DOHH2 (cell line): ENCODE data around the gene LCOR.

Experiments
- H3F3A ChIP-seq: fragments of 200-600 bp; sonication (generic), shearing (Covaris generic); 2 replicates; pipeline ENCODE4 v1.6.0; 2016; ENCODE audit warnings: antibody characterized with exemption, mild to moderate bottlenecking; ENCODE audit not compliant: control insufficient read depth, insufficient read depth
- H3K27ac ChIP-seq: fragments of 200-600 bp; sonication (generic); 2 replicates; pipeline ENCODE4 v1.5.1; 2014; ENCODE audit warnings: low read depth, mild to moderate bottlenecking, low read length, moderate library complexity
- H3K27me3 ChIP-seq: fragments of 200-600 bp; sonication (generic); 2 replicates; pipeline ENCODE4 v1.6.1; 2014; ENCODE audit warnings: mild to moderate bottlenecking, low read length, mixed read lengths; ENCODE audit not compliant: control insufficient read depth
- H3K36me3 ChIP-seq: fragments of 200-600 bp; sonication (generic); 2 replicates; pipeline ENCODE4 v1.6.1; 2014; ENCODE audit warnings: mild to moderate bottlenecking, low read length, moderate library complexity, mixed read lengths; ENCODE audit not compliant: control insufficient read depth
- H3K4me1 ChIP-seq: fragments of 200-600 bp; sonication (generic); 2 replicates; pipeline ENCODE4 v1.6.1; 2014; ENCODE audit warnings: mild to moderate bottlenecking, low read length, mixed read lengths; ENCODE audit not compliant: control insufficient read depth
- H3K4me2 ChIP-seq: fragments of 200-600 bp; sonication (generic); 2 replicates; pipeline ENCODE4 v1.6.0; 2014; ENCODE audit warnings: mild to moderate bottlenecking, low read length, moderate library complexity
- H3K4me3 ChIP-seq: fragments of 200-600 bp; sonication (generic); 2 replicates; pipeline ENCODE4 v1.5.1; 2014; ENCODE audit warnings: mild to moderate bottlenecking, low read length, mixed read lengths
- H3K79me2 ChIP-seq: fragments of 200-600 bp; sonication (generic); 2 replicates; pipeline ENCODE4 v1.6.1; 2014; ENCODE audit warnings: mild to moderate bottlenecking, low read length, mixed read lengths; ENCODE audit not compliant: control insufficient read depth
- H3K9me2 ChIP-seq: fragments of 200-600 bp; sonication (generic); replicated peaks from 2 replicates; pipeline ENCODE4 v1.6.1; 2014; ENCODE audit warnings: mild to moderate bottlenecking, low read length, mixed read lengths; ENCODE audit not compliant: control insufficient read depth
- H3K9me3 ChIP-seq: fragments of 200-600 bp; sonication (generic); 2 replicates; pipeline ENCODE4 v1.6.1; 2014; ENCODE audit warnings: antibody characterized with exemption, low read length, mixed read lengths; ENCODE audit not compliant: control insufficient read depth, insufficient read depth
- H4K20me1 ChIP-seq: fragments of 200-600 bp; sonication (generic); 2 replicates; pipeline ENCODE4 v1.6.0; 2014; ENCODE audit warnings: low read depth, mild to moderate bottlenecking, antibody characterized with exemption, low read length, moderate library complexity; ENCODE audit not compliant: control insufficient read depth, insufficient read depth
- EZH2phosphoT487 ChIP-seq: fragments of 200-600 bp; sonication (generic); IDR thresholded peaks from 2 replicates; pipeline ENCODE4 v1.6.1; 2017; ENCODE audit warnings: borderline replicate concordance, mild to moderate bottlenecking, antibody characterized with exemption, low read length, moderate library complexity, mixed read lengths
- TF ChIP-seq, protein P1 (sequence below): fragments of 200-600 bp; sonication (generic); IDR thresholded peaks from one replicate; pipeline ENCODE4 v1.5.1; 2014; ENCODE audit warnings: antibody characterized with exemption, mild to moderate bottlenecking, low read depth, low read length; ENCODE audit not compliant: poor library complexity, severe bottlenecking

The LCOR gene

DNA sequence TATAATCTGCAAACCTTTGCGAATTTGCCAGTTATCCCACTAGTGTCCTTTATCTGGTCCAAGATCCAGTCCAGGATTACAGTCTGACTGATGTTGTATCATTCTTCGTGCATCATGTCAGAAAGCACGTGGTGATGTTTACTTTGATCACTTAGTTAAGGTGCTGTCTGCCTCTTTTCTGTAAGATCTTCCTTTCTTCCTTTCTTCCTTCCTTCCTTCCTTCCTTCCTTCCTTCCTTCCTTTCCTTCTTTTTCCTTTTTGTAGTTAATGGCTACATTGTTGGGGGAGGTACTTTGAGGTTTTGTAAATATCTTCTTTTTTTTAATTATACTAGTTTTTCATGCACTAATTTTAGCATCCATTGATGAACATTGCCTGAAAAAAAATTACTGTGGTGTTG lies 80.3 kb downstream of the LCOR start:
- Histone ChIP-seq H3K9me3 (no peaks in the 10 kb centered on the region), H3K36me3 (peaks cover 38% of the 10 kb centered on the region), H3K27ac (no peak overlapping the region), H3K4me1 (peaks cover under 1% of the 10 kb centered on the region), H3F3A (peaks cover 6% of the 10 kb centered on the region; the same call in 1 of the 2 replicates), H3K27me3 (no peaks in the 10 kb centered on the region), H3K79me2 (peaks cover 36% of the 10 kb centered on the region), H4K20me1 (0 out of 2 replicates have a peak, but pooled peaks cover 4% of the 10 kb centered on the region), H3K4me3 (no peak overlapping the region), H3K4me2 (no peak overlapping the region), H3K9me2 (no peaks in the 10 kb centered on the region)
- TF ChIP-seq, protein P1, sequence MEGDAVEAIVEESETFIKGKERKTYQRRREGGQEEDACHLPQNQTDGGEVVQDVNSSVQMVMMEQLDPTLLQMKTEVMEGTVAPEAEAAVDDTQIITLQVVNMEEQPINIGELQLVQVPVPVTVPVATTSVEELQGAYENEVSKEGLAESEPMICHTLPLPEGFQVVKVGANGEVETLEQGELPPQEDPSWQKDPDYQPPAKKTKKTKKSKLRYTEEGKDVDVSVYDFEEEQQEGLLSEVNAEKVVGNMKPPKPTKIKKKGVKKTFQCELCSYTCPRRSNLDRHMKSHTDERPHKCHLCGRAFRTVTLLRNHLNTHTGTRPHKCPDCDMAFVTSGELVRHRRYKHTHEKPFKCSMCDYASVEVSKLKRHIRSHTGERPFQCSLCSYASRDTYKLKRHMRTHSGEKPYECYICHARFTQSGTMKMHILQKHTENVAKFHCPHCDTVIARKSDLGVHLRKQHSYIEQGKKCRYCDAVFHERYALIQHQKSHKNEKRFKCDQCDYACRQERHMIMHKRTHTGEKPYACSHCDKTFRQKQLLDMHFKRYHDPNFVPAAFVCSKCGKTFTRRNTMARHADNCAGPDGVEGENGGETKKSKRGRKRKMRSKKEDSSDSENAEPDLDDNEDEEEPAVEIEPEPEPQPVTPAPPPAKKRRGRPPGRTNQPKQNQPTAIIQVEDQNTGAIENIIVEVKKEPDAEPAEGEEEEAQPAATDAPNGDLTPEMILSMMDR, result no peak
- TF ChIP-seq EZH2phosphoT487, result no peak

DNA sequence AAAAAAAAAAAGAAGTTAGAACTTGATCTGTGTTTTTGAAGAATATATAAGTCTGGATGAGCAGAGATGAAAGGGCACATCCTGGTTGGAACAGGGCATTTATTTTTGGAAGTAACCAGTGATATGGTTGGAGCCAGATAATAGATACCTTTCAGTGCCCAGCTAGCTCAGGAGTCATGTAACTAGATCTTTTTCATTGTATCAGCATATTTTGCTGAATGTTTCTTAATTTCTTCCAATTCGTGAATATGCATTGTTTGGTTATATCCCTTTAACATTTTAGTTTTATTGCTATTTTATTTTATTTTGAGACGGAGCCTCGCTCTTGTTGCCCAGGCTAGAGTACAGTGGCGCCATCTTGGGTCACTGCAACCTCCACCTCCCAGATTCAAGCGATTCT lies 81.8 kb downstream of the LCOR start:
- no peak overlapping the region for H3K27ac ChIP-seq
- H3K27me3 ChIP-seq, result no peaks in the 10 kb centered on the region
- 0 out of 2 replicates have a peak, but pooled peaks cover 4% of the 10 kb centered on the region for H4K20me1 ChIP-seq
- TF ChIP-seq EZH2phosphoT487, result no peak
- TF ChIP-seq, protein P1, result no peak
- H3K4me1 ChIP-seq, result peaks cover 12% of the 10 kb centered on the region
- no peak overlapping the region for H3K4me2 ChIP-seq
- no peaks in the 10 kb centered on the region for H3K9me2 ChIP-seq
- H3K36me3 ChIP-seq, result peaks cover 31% of the 10 kb centered on the region
- no peak overlapping the region for H3K4me3 ChIP-seq
- peaks cover 4% of the 10 kb centered on the region; the same call in 1 of the 2 replicates for H3F3A ChIP-seq
- peaks cover 41% of the 10 kb centered on the region for H3K79me2 ChIP-seq
- H3K9me3 ChIP-seq, result no peaks in the 10 kb centered on the region

DNA sequence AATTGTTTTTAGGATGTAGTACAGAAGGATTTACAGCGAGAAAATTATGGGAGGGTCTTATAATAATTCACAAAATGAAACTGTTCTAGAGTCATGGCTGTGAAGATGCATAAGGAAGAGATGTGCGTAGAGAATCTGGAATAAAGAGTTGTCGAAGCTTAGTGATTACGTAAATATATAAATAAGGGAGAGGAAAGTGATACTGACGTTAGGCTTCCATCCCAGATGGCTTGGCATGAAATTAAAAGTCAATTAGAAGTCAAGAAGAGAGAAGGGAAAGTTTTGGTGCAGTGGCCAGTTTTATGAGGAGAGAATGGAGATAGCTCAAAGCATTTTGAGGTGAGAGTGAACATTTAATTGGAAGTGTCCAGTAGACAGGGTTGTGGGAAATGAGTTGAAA lies 85.5 kb downstream of the LCOR start:
- peaks cover 44% of the 10 kb centered on the region for H3K79me2 ChIP-seq

More for the DNA sequence above, 85.5 kb downstream of the LCOR start:
- Histone ChIP-seq H3K4me1 (peaks cover 30% of the 10 kb centered on the region), H3K27me3 (no peaks in the 10 kb centered on the region), H3K9me2 (no peaks in the 10 kb centered on the region), H3K9me3 (no peaks in the 10 kb centered on the region), H4K20me1 (no peaks in the 10 kb centered on the region), H3K27ac (no peak overlapping the region), H3K4me2 (no peak overlapping the region), H3K36me3 (peaks cover 29% of the 10 kb centered on the region), H3K4me3 (no peak overlapping the region), H3F3A (peaks cover 8% of the 10 kb centered on the region; the same call in 1 of the 2 replicates)
- TF ChIP-seq EZH2phosphoT487, result no peak
- TF ChIP-seq, protein P1, result no peak
